Inflammatory macrophage (primary cell): ENCODE measurements around the gene SBSN.

ENCODE experiments used
- DNase-seq, 2 donors: peaks; one replicate each; pipeline ENCODE4 v3.0.0-alpha.2; 2020 to 2022
- total RNA-seq, 18 experiments: gene quantifications; one replicate each; lab custom pipeline; 2026; ENCODE audit warnings: mixed read lengths in 6 of 18, inconsistent platforms in 2 of 18; lab: John Stamatoyannopoulos, UW

Gene SBSN, protein sequence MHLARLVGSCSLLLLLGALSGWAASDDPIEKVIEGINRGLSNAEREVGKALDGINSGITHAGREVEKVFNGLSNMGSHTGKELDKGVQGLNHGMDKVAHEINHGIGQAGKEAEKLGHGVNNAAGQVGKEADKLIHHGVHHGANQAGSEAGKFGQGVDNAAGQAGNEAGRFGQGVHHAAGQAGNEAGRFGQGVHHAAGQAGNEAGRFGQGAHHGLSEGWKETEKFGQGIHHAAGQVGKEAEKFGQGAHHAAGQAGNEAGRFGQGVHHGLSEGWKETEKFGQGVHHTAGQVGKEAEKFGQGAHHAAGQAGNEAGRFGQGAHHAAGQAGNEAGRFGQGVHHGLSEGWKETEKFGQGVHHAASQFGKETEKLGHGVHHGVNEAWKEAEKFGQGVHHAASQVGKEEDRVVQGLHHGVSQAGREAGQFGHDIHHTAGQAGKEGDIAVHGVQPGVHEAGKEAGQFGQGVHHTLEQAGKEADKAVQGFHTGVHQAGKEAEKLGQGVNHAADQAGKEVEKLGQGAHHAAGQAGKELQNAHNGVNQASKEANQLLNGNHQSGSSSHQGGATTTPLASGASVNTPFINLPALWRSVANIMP
- total RNA-seq = 0 to 0.16 (median 0) reads per million in 18 experiments

DNA sequence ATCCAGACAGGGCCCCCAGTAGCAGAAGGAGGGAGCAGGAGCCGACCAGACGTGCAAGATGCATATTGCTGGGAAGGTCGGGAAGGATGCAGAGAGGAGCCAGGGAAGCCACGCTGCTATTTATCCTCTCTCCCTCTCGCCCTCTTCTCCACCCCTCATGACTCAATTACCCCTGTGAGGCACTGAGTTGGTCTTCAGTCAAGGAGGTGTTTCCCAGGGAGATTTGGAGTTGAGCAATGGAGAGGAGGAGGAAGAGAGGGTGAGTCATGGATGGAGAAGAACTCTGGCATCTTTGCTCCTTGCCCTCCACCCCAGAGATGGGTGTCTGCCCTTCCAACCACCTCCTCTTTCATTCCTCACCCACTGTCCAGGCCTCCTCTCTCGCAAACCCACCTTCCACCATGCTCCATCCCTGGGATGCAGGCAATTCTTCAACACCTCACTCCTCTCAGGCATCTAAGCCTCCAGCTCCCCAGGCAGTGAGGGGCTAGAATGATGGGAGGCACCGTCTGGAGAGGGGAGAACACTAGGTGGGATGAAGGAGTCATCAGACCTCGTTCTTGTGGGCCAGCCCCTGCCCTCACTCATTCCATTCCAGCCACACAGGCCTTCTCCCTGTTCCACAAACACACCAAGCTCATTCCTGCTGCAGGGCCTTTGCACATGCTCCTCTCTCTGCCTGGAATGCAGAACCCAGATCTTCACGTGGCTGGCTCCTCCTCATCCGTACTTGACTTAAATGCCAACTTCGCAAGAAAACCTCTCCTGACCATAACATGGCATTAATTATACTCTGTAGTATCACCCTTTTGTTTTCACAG, at the start of gene SBSN:
Gene SBSN (minus strand): TSS at position 94 of the 821 bp plus-strand sequence. CDS start 30 bp downstream, at position 64.
- DNase-seq = no peak

DNA sequence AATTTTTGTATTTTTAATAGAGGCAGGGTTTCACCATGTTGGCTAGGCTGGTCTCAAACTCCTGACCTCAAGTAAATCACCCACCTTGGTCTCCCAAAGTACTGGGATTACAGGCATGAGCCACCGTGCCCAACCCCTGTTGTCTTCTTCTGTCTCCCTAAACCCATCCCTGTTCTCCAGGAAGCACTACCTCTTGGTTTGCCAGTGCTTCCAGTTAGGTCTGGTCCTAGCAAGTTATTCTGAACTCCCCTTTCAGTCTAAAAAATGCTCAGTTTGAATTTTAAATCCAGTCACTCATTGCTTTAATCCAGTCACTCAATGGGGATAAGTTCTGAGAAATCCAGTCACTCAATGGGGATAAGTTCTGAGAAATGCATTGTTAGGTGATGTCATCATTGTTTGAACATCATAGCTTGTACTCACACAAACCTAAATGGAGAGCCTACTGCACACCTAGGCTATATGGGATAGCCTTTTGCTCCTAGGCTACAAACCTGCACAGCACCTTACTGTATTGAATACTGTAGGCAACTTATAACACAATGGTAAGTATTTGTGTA, 43.4 kb upstream of the SBSN start:
- no peak for DNase-seq

DNA sequence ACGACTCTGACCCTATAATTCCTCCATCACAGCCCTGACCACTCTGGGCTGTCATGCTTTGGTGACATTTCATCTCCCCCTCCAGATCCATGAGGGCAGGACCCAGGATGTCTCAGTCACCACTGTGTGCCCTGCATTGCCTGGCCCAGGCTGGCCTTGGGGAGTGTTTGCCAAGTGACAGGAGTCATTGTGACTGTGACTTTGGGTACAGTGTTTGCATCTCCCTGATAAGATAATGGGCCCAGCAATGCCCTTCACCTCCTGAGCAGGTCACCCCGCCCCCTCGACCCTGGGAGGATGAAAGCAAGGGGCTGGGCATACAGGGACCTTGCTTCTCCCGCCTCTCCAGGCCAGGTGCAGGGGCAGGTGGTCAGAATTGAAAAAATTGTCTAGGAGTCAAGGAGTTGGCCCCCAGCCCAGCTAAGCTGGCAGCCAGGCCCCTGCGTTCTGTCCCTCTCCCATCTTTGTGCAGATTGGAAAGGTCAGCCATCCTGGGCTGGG, 41.2 kb upstream of the SBSN start:
- DNase-seq = no peak

DNA sequence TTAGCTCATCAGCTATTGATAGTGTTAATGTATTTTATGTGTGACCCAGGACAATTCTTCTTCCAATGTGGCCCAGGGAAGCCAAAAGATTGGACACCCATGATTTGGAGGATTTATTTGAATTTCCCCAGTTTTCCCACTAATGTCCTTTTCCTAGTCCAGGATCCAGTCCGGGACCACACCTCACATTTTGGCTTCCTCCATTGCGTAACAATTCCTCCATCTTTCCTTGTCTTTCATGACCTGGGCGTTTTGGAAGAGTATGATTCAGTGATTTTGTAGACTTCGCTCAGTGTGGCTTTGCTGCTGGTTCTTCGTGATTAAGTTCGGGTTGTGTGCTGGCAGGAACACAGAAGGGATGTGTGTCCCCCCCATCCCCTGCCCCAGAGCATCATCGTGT, 38.6 kb upstream of the SBSN start:
- no peak for DNase-seq

DNA sequence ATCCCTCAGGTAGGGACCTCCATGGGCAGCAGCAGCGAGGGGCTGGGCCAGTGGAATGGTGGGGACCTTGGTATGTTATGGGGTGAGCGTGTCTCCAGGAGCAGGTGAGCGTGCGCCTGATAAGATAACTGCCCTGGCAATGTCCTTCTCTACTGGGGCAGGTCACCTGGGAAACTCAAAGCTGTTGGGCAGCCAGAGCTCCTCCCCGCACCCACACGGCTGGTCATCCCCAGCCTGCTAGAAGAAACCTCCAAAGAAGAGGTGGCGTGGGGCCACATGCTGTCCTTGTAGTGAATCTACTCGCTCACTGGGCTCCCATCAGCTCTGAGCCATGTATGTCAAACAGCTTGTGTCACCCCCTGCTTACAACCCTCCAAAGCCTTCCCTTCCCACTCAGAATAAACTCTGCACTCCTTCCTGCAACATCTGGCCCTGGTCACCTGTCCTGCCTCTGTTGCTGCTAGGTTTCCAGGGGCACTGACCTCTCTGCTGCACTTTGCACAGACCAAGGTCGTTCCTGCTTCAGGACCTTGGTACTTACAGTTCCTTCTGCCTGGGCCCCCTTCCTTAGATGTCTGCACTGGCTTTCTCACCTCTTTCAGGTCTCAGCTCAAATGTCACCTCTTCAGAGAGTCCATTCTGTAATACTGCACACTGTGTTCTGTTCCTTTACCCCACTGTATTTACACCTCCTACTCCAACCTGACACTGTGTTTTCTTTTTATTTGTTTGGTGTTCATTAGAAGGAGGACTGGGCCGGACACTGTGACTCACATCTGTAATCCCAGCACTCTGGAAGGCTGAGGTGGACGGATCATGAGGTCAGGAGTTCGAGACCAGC, 37.1 kb upstream of the SBSN start:
- DNase-seq = no peak

DNA sequence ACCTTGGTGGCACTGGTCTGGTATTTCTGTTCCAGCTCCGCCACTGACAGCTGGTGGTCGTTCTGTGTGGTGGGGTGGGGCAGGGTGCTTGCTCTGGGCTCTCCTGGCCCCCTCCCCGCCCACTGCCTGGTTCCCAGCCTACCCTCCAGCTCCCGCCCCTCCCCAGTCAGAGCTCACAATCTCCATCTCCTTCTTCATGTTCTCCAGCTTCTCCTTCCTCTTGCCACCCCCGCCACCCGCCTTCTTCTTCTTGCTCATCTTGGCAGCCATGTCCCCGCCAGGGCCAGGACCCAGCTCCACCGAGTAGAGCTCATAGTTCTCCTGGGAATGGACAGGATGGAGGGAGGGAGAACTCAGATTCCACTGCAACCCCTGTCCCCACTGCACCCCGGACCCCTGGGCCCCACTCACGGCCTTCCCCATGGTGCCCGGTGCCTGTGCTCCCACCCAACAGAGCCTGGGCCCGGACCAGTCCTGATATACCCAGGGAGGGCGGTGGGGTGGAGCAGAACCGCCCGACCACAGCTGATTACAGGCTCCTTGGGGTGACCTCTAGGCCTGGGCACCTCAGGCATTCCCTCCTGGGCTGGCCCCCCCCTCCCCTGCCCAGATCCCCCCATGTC, 35.2 kb upstream of the SBSN start, which contains the start of gene ATP4A:
Gene ATP4A (minus strand): TSS at position 452 of the 623 bp plus-strand sequence. CDS start 29 bp downstream, at position 423.
- no peak for DNase-seq

DNA sequence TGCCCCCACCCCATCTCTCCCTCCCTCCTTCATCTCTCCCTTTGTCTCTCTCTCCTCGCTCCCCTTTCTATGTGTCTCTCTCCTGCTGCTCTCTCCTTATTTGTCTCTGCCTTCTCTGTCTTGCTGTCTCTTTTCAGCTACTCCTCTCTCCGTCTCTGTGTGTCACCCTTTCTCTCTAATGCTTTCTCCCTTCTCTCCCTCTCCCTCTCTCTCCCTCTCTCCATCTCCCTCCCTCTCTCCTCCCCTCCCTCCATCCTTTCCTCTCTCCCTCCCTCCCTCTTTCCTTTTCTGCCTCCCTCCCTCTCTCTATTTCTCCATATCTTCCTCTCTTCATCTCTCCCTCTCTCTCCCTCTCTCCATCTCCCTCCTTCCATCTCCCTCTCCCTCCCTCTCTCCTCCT, 34.7 kb upstream of the SBSN start:
- no peak for DNase-seq

DNA sequence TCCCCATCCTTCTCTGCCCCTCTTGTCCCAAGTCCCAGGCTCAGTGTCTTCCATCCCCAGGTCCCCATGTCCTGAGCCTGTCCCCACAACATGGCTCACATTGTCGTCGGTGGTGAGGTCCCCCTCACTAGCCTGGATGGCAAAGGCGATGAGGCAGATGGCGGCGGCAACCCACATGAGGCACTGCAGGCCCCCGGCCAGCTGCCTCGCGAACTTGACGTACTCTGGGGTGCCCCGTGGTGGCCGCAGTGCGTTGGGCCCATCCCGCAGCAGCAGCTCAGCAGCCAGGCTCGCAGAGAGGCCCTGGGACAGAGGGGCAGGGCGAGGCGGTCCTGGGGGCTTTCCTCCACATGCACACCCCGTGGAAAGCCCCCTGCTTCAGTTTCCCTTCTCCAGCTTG, 34.2 kb upstream of the SBSN start:
- DNase-seq = no peak

DNA sequence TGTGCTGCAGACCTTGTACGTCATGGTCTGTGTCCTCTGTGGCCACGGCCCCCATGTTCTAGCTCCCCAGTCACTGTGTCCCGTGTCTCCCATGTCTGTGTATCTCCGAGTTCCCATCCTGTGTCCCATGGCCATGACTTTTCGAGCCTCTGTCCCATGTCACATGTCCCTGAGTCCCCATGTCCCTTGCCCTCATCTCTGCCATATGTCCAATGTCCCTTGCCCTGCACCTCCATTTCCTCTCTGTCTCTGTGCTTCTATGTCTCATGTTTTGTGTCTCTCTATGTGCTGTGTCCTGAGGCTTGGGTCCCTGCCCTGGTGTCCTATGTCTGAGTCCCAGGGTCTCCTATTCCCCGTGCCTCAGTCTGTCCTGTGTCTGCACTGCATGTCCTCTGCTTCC, 33.3 kb upstream of the SBSN start:
- no peak for DNase-seq

DNA sequence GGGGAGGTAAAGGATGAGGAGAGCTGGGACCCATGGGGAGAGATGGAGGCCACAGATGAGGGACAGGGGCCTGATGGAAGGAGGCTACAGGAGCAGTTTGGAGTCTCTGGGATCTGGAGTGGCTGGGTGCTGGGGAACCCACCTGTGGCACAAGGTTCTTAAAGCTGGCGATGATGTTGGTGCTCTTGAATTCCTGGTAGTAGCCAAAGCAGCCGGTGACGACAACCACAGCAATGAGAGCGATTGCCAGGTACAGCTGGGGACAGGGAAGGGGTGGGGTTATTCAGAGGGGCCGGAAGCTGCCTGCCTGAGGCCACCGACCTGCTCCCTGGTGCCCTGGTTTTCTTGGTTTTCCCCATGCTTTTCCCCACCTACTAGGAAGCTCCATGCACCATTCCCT, 32.6 kb upstream of the SBSN start:
- no peak for DNase-seq

DNA sequence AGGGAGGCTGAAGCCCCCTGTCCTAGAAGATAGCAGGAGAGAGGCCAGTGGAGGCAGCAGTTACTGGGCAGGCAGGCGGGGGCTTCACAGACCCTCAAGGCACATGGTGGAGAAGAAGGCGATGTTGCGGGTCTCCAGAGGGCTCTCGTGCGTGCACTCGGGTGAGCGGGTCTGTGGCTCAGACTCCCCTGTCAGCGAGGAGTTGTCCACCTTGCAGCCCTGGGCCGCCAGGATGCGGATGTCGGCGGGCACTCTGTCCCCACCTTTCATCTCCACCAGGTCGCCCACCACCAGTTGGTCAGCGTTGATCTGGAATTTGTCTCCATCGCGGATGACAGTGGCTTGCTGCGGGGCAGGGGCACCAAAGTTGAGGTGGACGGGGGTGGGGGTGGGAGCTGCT, 32.2 kb upstream of the SBSN start:
- no peak for DNase-seq

DNA sequence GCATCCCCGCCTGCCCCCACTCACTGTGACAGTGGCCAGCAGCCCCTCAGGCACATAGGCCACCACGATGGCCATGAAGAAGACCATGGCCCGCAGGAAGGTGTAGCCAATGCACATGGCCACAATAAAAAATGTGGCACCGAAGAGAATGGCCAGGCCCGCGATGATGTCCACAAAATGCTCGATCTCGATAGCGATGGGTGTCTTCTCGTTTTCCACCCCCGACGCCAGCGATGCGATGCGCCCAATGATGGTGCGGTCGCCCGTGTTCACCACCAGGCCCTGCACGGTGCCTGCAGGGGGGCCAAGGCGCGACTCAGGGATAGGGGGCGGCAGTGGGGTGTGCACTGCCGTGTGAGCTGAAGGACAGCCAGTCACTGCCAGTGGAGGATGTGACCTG, 31.7 kb upstream of the SBSN start:
- no peak for DNase-seq

DNA sequence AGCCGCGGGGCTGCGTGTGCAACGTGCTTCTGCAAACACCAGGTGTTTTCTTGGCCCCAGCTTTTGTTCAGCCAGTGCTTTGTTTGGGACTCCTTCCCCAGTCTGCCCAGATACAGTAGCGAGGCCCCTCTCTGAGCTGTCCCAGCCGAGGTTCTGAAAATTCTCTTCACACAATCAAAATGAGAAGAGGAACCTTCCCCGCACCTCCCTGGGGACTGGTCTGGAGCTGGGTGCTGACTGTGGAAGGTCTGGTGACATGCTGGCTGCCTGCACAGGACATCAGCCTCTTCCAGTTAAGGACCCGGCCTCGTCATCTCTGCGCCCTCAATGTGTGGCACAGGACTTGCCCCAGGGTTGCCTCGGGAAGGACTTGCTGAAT, 31.2 kb upstream of the SBSN start:
- no peak for DNase-seq

DNA sequence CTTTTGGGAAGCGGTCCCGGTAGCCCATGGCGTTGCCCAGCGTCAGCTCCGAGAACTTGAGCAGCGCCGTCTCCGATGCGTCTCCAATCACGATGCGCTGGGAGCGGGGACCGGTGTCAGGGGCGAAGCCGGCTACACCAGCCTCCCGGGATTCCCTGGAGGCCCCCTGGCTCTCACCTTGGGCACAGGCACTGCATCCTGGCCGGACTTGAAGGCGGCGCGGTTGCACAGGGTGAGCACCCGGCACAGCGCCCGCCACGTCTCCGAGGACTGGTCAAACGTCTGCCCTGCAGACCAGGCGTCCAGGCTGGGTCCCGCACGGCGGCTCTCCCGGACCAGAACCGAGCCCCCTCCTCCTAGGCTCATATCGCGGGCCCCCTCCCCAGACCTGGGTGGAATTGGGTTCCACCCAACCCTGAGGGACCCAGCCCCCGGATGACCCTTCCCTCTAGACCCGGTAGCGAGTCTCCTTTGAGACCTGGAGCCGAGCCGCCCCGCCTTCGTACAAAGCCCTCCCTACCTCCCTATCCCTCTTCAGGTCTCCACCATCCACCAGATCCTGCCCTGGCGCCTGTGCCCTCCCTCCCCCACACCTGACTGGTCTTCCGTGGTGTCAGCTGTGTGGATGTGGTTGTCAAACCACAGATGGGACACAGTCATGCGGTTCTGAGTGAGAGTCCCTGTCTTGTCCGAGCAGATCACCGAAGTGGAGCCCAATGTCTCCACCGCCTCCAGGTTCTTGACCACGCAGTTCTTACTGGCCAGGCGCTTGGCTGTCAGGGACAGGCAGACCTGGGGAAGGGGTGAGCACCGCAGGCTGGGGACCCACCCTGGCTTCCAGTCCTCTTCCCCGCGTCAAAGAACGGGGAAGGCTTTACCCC, 30.5 kb upstream of the SBSN start:
- no peak for DNase-seq

DNA sequence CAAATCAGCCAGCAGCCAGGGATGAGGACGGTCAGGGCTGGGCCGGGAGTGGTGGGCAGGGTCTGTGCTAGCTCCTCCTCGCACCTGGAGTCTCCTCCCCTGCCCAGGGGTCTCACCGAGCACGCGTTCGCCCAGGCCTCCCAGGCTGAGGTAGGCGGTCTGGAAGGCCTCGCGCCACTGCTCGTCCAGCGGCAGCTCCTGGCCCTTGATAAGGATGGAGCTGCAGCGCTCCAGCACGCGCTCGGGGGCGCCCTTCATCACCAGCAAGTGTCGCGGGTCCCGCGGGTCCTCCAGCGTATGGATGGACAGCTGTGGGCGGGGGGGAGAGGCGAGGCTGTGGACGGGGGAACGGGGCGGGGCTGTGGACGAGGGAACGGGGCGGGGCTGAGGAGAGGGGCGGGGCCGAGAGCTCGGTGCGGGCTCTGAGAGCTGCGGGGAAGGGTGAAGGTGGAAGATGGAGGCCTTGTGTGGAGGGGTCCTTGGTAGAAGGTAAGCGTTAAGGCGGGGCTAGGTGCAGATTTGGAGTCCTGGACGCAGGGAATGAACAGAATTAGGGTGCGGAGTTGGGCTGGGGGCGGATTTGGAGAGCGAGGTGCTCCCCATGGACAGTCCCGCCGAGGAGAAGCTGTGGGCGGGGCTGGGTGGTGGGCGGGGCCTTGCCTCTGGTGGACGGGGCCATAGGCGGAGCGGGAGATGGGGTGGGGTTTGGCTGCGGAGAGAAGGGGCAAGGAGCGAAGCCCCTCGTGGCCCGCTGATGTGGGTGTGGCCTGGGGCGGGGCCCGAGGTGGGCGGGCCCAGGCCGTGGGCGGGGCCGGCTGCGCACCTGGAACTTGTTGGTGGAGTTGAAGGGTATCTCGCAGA, 29.7 kb upstream of the SBSN start:
- DNase-seq = peak; percentile 3 to 20

DNA sequence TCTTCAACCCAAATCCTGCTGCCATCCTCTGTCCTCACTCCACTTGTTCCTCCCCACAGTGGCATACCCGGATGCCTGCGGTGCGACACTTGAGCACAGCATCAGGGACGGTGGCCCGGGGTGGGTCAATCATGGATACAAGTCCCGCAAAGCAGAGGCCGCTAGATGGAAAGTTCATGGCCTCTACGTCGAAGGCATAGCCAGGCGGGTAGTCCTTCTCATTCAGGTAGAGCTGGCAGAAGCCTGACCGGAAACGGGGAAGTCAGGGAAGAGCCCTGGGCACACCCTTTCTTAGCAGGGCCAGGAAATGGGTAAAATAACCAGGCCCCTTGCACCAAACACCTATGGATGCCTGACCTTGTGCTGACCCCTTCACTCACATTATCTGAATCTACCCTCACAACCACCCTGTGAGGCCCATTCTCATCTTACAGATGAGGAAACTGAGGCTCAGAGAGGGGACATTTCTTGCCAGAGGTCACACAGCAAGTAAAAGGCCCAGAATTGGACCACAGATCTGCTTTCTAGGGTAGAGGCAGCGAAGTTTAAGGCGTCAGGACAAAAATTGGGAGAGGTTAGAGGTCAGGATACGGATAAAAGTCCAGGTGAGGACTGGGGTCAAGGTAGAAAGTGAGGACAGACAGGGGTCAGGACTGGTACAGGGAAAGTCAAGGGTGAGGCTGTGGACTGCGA, 28.9 kb upstream of the SBSN start:
- no peak for DNase-seq

DNA sequence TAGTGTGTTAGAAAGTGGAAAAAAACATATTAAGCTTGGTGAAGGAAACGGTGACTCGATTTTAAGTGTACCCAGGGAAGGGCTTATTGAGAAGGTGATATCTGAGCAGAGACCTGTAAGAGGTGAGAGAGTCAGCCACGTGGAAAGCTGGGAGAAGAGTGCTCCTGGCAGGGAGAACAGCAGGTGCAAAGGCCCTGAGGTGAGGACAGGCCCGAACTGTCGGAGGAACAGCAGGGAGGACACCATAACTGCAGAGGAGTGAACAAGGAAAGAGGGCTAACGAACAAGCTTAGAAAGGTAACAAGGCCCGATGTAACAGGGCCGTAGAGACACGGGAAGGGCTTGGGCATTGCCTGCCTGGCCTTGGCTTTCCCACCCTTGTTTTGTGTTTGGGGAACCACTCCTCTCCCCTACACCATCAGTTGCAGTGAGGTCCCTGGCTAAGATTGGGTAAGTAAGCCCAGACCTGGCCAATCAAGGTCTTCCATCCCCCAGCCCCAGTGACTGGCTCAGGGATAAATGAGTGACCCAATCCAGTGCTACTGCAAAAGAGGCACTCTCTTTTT, 28.0 kb upstream of the SBSN start:
- DNase-seq = no peak

DNA sequence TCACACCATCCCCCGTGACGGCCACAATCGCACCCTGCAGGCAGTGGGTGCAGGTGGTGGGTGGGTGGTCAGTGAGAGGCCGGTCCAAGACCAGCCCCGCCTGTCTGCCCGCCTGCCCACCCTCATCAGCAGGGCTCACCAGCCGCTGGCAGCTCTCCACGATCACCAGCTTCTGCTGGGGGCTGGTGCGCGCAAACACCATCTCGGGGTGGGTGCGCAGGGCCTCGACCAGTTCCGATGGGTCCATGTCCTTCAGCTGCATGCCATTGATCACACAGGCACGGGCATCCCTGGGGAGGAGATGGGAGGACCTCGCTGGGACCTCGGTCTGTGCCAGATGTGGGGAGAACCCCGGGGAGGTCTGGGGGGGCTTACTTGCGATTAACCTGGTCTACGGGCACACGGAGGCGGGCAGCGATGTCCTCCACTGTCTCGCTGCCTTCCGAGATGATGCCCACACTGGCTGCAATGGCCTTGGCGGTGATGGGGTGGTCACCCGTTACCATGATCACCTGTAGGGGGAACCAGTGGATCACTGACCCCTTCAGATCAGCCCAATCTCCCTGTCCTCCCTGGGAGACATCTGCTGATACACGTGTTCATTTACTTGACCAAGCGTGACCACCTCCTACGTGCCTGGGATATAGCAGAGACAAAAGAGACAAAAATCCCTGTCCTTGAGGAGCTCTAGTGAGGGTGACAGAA, 27.3 kb upstream of the SBSN start:
- DNase-seq = no peak
